Measurements from ENCODE around the gene IL1RAPL1. TPM values are rescaled to one million over a fixed set of nuclear protein-coding genes. Genes with fewer than 3 reads are reported as not detected.

IL1RAPL1 gene
- total RNA-seq, 1 experiment from 2014 or later, result not detected

DNA sequence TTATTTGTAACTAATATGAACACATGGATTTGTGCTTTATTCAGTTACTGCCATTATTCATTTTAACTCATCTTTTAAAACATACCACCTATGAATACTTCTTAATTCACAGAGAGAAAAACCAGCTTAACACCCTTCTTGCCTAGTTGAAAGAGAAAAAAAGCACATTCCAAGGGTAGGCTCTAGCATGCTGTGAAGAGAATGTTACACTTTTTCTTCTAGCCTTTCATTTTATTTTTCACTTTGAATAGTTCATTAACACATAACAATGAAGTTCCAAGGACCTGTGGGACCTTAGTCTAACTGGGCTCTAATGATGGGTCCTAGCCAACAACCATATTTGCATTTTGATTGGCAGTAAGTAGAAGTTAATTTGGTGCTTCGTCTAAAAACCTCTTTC, 1348.2 kb downstream of the IL1RAPL1 start:
- Histone ChIP-seq H3K9me3 (ENCODE audit: low read length) (peaks cover 15% of the 10 kb centered on the region), H3K9ac (ENCODE audit: low read length) (no peak overlapping the region), H3K27ac (ENCODE audit: low read length) (no peak overlapping the region)

DNA sequence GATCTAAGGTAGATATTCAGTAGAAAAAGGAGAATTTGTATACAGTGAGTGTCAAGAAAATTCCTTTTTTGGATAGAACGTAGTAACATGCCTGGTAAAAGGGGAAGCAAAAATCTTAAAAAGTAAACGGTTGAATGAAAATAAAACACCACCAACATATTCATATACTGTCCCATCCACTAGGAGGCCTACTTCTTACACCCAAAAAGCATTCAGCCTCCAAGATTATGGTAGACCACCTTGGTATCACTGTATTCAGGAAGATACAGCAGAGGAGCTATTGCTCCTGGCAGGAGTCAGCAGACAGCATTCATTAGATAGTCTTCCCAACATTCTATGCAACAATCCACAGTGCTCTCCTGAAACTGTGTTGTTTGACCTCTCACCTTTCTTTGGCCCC, 1353.5 kb downstream of the IL1RAPL1 start:
- no peaks in the 10 kb centered on the region for H4K20me1 ChIP-seq (ENCODE audit: insufficient read depth, low read depth, low read length)
- DNase-seq, result no peak
- H3K4me2 ChIP-seq (ENCODE audit: low read depth, low read length, poor library complexity, severe bottlenecking), result no peak overlapping the region
- no peaks in the 10 kb centered on the region for H3K36me3 ChIP-seq (ENCODE audit: insufficient read depth, low read length)
- H3K27me3 ChIP-seq (ENCODE audit: low read length), result no peaks in the 10 kb centered on the region
- no peak overlapping the region for H3K4me3 ChIP-seq (ENCODE audit: low read length)
- peaks cover 3% of the 10 kb centered on the region; the same call in 1 of the 2 replicates for H3K9me3 ChIP-seq (ENCODE audit: low read length)
- no peak overlapping the region for H2AFZ ChIP-seq (ENCODE audit: low read length)
- no peaks in the 10 kb centered on the region for H3K79me2 ChIP-seq (ENCODE audit: low read length)
- H3K9ac ChIP-seq (ENCODE audit: low read length), result no peak overlapping the region
- H3K27ac ChIP-seq (ENCODE audit: low read length), result no peak overlapping the region
- H3K9me2 ChIP-seq (replicated peaks; ENCODE audit: insufficient read depth, low read length), result no peaks in the 10 kb centered on the region
- H3K4me1 ChIP-seq (ENCODE audit: low read length), result no peaks in the 10 kb centered on the region

More for the DNA sequence above, 1348.2 kb downstream of the IL1RAPL1 start:
- H3K9me2 ChIP-seq (replicated peaks; ENCODE audit: insufficient read depth, low read length), result no peaks in the 10 kb centered on the region
- no peaks in the 10 kb centered on the region for H3K79me2 ChIP-seq (ENCODE audit: low read length)
- H4K20me1 ChIP-seq (ENCODE audit: insufficient read depth, low read depth, low read length), result no peaks in the 10 kb centered on the region
- H3K4me1 ChIP-seq (ENCODE audit: low read length), result no peaks in the 10 kb centered on the region
- H3K4me2 ChIP-seq (ENCODE audit: low read depth, low read length, poor library complexity, severe bottlenecking), result no peak overlapping the region
- no peaks in the 10 kb centered on the region for H3K36me3 ChIP-seq (ENCODE audit: insufficient read depth, low read length)
- DNase-seq, result no peak
- H3K27me3 ChIP-seq (ENCODE audit: low read length), result no peaks in the 10 kb centered on the region
- H3K4me3 ChIP-seq (ENCODE audit: low read length), result no peak overlapping the region
- H2AFZ ChIP-seq (ENCODE audit: low read length), result no peak overlapping the region

DNA sequence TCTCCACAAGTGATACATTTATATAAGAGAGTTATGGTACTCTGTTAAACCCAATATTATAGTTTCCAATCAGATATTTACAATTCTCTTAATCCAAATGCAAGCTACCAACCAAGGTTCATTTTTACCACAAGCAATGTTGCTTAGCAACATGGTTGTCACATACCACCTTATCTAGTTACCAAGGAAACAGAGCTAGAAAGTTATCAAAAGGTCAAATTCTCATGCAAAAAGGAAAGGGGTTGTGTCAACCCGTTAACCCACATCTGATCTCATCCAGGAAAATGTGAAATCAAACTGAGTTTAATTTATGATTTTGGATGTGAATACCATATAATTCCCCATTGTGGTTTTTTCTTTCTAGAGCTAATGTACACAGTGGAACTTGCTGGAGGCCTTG, 1354.0 kb downstream of the IL1RAPL1 start:
- H3K27ac ChIP-seq (ENCODE audit: low read length), result no peak overlapping the region
- no peak overlapping the region for H2AFZ ChIP-seq (ENCODE audit: low read length)
- H3K79me2 ChIP-seq (ENCODE audit: low read length), result no peaks in the 10 kb centered on the region
- no peaks in the 10 kb centered on the region for H3K36me3 ChIP-seq (ENCODE audit: insufficient read depth, low read length)
- H3K9me2 ChIP-seq (replicated peaks; ENCODE audit: insufficient read depth, low read length), result no peaks in the 10 kb centered on the region
- no peaks in the 10 kb centered on the region for H4K20me1 ChIP-seq (ENCODE audit: insufficient read depth, low read depth, low read length)
- H3K9me3 ChIP-seq (ENCODE audit: low read length), result peaks cover 9% of the 10 kb centered on the region; the same call in 1 of the 2 replicates
- no peaks in the 10 kb centered on the region for H3K27me3 ChIP-seq (ENCODE audit: low read length)
- H3K4me2 ChIP-seq (ENCODE audit: low read depth, low read length, poor library complexity, severe bottlenecking), result no peak overlapping the region
- no peak for DNase-seq
- no peaks in the 10 kb centered on the region for H3K4me1 ChIP-seq (ENCODE audit: low read length)
- H3K9ac ChIP-seq (ENCODE audit: low read length), result no peak overlapping the region
- H3K4me3 ChIP-seq (ENCODE audit: low read length), result no peak overlapping the region

DNA sequence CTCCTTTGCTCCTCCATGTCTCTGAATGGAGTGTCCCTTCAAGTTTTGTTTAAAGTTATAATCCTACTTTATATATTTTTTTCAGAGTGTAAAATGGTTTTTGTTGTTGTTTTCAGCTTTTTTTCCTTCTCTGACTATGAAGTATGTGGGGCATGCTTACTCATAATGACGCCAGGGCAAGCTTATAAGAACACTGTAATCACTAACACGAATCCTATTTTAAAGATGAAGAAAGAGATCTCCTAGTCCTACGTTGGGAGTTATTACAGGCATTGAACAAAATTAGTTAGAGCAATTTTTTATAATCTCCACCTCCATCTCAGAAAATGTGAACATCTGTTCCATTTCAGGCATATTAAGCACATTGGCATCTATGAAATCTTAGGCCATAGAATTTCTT, 1360.0 kb downstream of the IL1RAPL1 start:
- Histone ChIP-seq H3K9me3 (ENCODE audit: low read length) (peaks cover 26% of the 10 kb centered on the region), H3K4me1 (ENCODE audit: low read length) (no peaks in the 10 kb centered on the region), H3K9me2 (replicated peaks; ENCODE audit: insufficient read depth, low read length) (no peaks in the 10 kb centered on the region), H3K27me3 (ENCODE audit: low read length) (no peaks in the 10 kb centered on the region), H3K9ac (ENCODE audit: low read length) (no peak overlapping the region), H3K4me3 (ENCODE audit: low read length) (no peak overlapping the region), H2AFZ (ENCODE audit: low read length) (no peak overlapping the region), H4K20me1 (ENCODE audit: insufficient read depth, low read depth, low read length) (no peaks in the 10 kb centered on the region), H3K27ac (ENCODE audit: low read length) (no peak overlapping the region), H3K79me2 (ENCODE audit: low read length) (no peaks in the 10 kb centered on the region), H3K36me3 (ENCODE audit: insufficient read depth, low read length) (no peaks in the 10 kb centered on the region), H3K4me2 (ENCODE audit: low read depth, low read length, poor library complexity, severe bottlenecking) (no peak overlapping the region)
- no peak for DNase-seq

GRCh38 chrX:29948653-29949052, 1361.4 kb downstream of the IL1RAPL1 start:
- H3K4me2 ChIP-seq (ENCODE audit: low read depth, low read length, poor library complexity, severe bottlenecking), result no peak overlapping the region
- no peak overlapping the region for H2AFZ ChIP-seq (ENCODE audit: low read length)
- no peaks in the 10 kb centered on the region for H3K4me1 ChIP-seq (ENCODE audit: low read length)
- H3K27me3 ChIP-seq (ENCODE audit: low read length), result no peaks in the 10 kb centered on the region
- no peak overlapping the region for H3K9ac ChIP-seq (ENCODE audit: low read length)
- H4K20me1 ChIP-seq (ENCODE audit: insufficient read depth, low read depth, low read length), result no peaks in the 10 kb centered on the region
- no peaks in the 10 kb centered on the region for H3K36me3 ChIP-seq (ENCODE audit: insufficient read depth, low read length)
- H3K9me2 ChIP-seq (replicated peaks; ENCODE audit: insufficient read depth, low read length), result no peaks in the 10 kb centered on the region
- peaks cover 31% of the 10 kb centered on the region for H3K9me3 ChIP-seq (ENCODE audit: low read length)
- H3K27ac ChIP-seq (ENCODE audit: low read length), result no peak overlapping the region
- DNase-seq, result no peak
- no peaks in the 10 kb centered on the region for H3K79me2 ChIP-seq (ENCODE audit: low read length)
- no peak overlapping the region for H3K4me3 ChIP-seq (ENCODE audit: low read length)

- H3K36me3 ChIP-seq (ENCODE audit: insufficient read depth, low read length), result no peaks in the 10 kb centered on the region
- H3K27ac ChIP-seq (ENCODE audit: low read length), result no peak overlapping the region
- H3K9me3 ChIP-seq (ENCODE audit: low read length), result peaks cover 36% of the 10 kb centered on the region
- no peak overlapping the region for H3K4me3 ChIP-seq (ENCODE audit: low read length)
- no peaks in the 10 kb centered on the region for H3K4me1 ChIP-seq (ENCODE audit: low read length)
- no peak overlapping the region for H3K9ac ChIP-seq (ENCODE audit: low read length)
- no peaks in the 10 kb centered on the region for H3K9me2 ChIP-seq (replicated peaks; ENCODE audit: insufficient read depth, low read length)
- H4K20me1 ChIP-seq (ENCODE audit: insufficient read depth, low read depth, low read length), result no peaks in the 10 kb centered on the region
- H3K4me2 ChIP-seq (ENCODE audit: low read depth, low read length, poor library complexity, severe bottlenecking), result no peak overlapping the region
- DNase-seq, result no peak
- H2AFZ ChIP-seq (ENCODE audit: low read length), result no peak overlapping the region
- H3K79me2 ChIP-seq (ENCODE audit: low read length), result no peaks in the 10 kb centered on the region
- H3K27me3 ChIP-seq (ENCODE audit: low read length), result no peaks in the 10 kb centered on the region
Measured at GRCh38 chrX:29952016-29952415, 1364.8 kb downstream of the IL1RAPL1 start.

- Histone ChIP-seq H3K4me3 (ENCODE audit: low read length) (no peak overlapping the region), H3K36me3 (ENCODE audit: insufficient read depth, low read length) (no peaks in the 10 kb centered on the region), H3K79me2 (ENCODE audit: low read length) (no peaks in the 10 kb centered on the region), H3K9me3 (ENCODE audit: low read length) (peaks cover 43% of the 10 kb centered on the region), H2AFZ (ENCODE audit: low read length) (no peak overlapping the region), H3K27ac (ENCODE audit: low read length) (no peak overlapping the region), H3K4me1 (ENCODE audit: low read length) (no peaks in the 10 kb centered on the region), H3K9ac (ENCODE audit: low read length) (no peak overlapping the region), H3K4me2 (ENCODE audit: low read depth, low read length, poor library complexity, severe bottlenecking) (no peak overlapping the region), H4K20me1 (ENCODE audit: insufficient read depth, low read depth, low read length) (no peaks in the 10 kb centered on the region), H3K9me2 (replicated peaks; ENCODE audit: insufficient read depth, low read length) (no peaks in the 10 kb centered on the region), H3K27me3 (ENCODE audit: low read length) (no peaks in the 10 kb centered on the region)
- no peak for DNase-seq
Measured at GRCh38 chrX:29962061-29962460, 1374.8 kb downstream of the IL1RAPL1 start.

- Histone ChIP-seq H3K9me2 (replicated peaks; ENCODE audit: insufficient read depth, low read length) (no peaks in the 10 kb centered on the region), H3K27ac (ENCODE audit: low read length) (no peak overlapping the region), H3K9ac (ENCODE audit: low read length) (no peak overlapping the region), H3K36me3 (ENCODE audit: insufficient read depth, low read length) (no peaks in the 10 kb centered on the region), H2AFZ (ENCODE audit: low read length) (no peak overlapping the region), H3K4me2 (ENCODE audit: low read depth, low read length, poor library complexity, severe bottlenecking) (no peak overlapping the region), H3K27me3 (ENCODE audit: low read length) (no peaks in the 10 kb centered on the region), H3K79me2 (ENCODE audit: low read length) (no peaks in the 10 kb centered on the region), H3K9me3 (ENCODE audit: low read length) (peaks cover 27% of the 10 kb centered on the region), H3K4me3 (ENCODE audit: low read length) (no peak overlapping the region), H4K20me1 (ENCODE audit: insufficient read depth, low read depth, low read length) (no peaks in the 10 kb centered on the region), H3K4me1 (ENCODE audit: low read length) (no peaks in the 10 kb centered on the region)
- DNase-seq, result no peak
Measured at GRCh38 chrX:29965634-29966033, 1378.4 kb downstream of the IL1RAPL1 start.

GRCh38 chrX:29992083-29992482, 1404.8 kb downstream of the IL1RAPL1 start:
- DNase-seq, result no peak
- no peak overlapping the region for H3K4me2 ChIP-seq (ENCODE audit: low read depth, low read length, poor library complexity, severe bottlenecking)
- no peaks in the 10 kb centered on the region for H3K4me1 ChIP-seq (ENCODE audit: low read length)
- no peak overlapping the region for H3K9ac ChIP-seq (ENCODE audit: low read length)
- H3K79me2 ChIP-seq (ENCODE audit: low read length), result no peaks in the 10 kb centered on the region
- H3K36me3 ChIP-seq (ENCODE audit: insufficient read depth, low read length), result no peaks in the 10 kb centered on the region
- no peaks in the 10 kb centered on the region for H4K20me1 ChIP-seq (ENCODE audit: insufficient read depth, low read depth, low read length)
- no peaks in the 10 kb centered on the region for H3K27me3 ChIP-seq (ENCODE audit: low read length)
- H2AFZ ChIP-seq (ENCODE audit: low read length), result no peak overlapping the region
- H3K9me3 ChIP-seq (ENCODE audit: low read length), result peaks cover 44% of the 10 kb centered on the region
- no peak overlapping the region for H3K4me3 ChIP-seq (ENCODE audit: low read length)
- no peaks in the 10 kb centered on the region for H3K9me2 ChIP-seq (replicated peaks; ENCODE audit: insufficient read depth, low read length)
- H3K27ac ChIP-seq (ENCODE audit: low read length), result no peak overlapping the region

Measured in Karpas-422 (cell line).